SJCRH30 (cell line): ENCODE results near the gene DDAH2. TPM values are rescaled to one million over a fixed set of nuclear protein-coding genes. Genes with fewer than 3 reads are reported as not detected.

Experiments used
- DNase-seq, 2 experiments: peaks; one replicate each; pipeline ENCODE4 v3.0.0-alpha.2; 2015 to 2020
- H3K27ac ChIP-seq: fragments of 250-450 bp; sonication (Bioruptor Pico); 2 replicates; pipeline ENCODE4 v1.5.1; 2020; ENCODE audit warnings: mild to moderate bottlenecking, moderate library complexity
- H3K27me3 ChIP-seq: fragments of 250-450 bp; sonication (Bioruptor Pico); 2 replicates; pipeline ENCODE4 v1.5.1; 2020; ENCODE audit warnings: mild to moderate bottlenecking, moderate library complexity
- H3K36me3 ChIP-seq: fragments of 250-450 bp; sonication (Bioruptor Pico); 2 replicates; pipeline ENCODE4 v1.5.1; 2020; ENCODE audit warnings: mild to moderate bottlenecking, moderate library complexity
- H3K4me1 ChIP-seq: fragments of 250-450 bp; sonication (Bioruptor Pico); 2 replicates; pipeline ENCODE4 v1.5.1; 2020; ENCODE audit warnings: mild to moderate bottlenecking, moderate library complexity
- H3K4me3 ChIP-seq: fragments of 250-450 bp; sonication (Bioruptor Pico); 2 replicates; pipeline ENCODE4 v1.5.1; 2020; ENCODE audit warnings: mild to moderate bottlenecking, moderate library complexity
- H3K9me3 ChIP-seq: fragments of 250-450 bp; sonication (Bioruptor Pico); replicated peaks from 2 replicates; pipeline ENCODE4 v1.5.1; 2020; ENCODE audit warnings: mild to moderate bottlenecking, moderate library complexity
- total RNA-seq: library from RNA; depleted of rRNA; stranded (reverse); fragments of >200 nt; shearing (Covaris generic); gene quantifications from 2 replicates; pipeline ENCODE4 v1.2.3, GENCODE V29; 2014; rRNA removed

The DDAH2 gene
- total RNA-seq, 1 experiment from 2014 or later = 42.7 TPM

DNA sequence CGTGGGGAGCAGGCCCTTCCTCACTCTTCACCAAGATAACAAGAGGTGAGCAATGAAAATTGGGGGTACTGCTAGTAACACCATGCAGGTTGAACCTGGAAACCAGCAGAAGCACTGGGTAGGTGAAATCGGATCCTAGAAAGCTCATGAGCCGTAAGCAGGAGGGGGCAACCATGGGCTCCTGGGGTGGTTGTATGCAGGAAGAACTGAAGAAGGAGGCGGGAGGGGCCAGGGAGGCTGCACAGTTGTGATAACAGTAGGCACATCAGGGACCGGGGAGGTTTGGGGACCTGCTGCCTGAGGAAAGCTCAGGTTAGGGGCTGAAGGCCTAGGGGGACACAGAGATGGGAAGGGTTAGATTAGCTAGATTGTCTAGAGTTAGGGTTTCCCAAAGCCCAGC, 42.6 kb downstream of the DDAH2 start:
- H3K9me3 ChIP-seq = no peaks in the 10 kb centered on the region
- no peaks in the 10 kb centered on the region for H3K27me3 ChIP-seq
- no peak overlapping the region for H3K4me3 ChIP-seq
- peaks cover 5% of the 10 kb centered on the region for H3K36me3 ChIP-seq
- DNase-seq = no peak
- H3K27ac ChIP-seq = no peak overlapping the region
- H3K4me1 ChIP-seq = peaks cover 17% of the 10 kb centered on the region

DNA sequence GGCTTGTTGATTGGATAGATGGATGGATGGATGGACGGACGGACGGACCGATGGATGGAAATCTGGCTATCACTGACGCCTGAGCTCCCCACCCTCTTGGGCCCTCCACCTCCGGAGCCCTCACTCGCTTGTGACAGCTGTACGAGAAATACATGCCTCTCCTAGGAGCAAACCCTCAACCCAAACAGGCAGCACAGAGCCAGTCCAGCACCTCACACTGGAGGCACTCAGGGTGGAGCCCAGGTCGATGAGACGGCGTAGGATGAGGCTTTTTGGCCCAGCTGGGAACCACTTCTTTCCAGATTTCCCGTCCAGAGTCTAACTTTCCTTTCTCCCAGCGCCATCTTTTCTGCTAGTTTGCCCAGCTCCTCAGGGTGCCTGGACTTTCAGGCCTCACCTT, 45.5 kb downstream of the DDAH2 start:
- H3K4me3 ChIP-seq = no peak overlapping the region
- no peaks in the 10 kb centered on the region for H3K27me3 ChIP-seq
- no peak for DNase-seq
- H3K4me1 ChIP-seq = peaks cover 17% of the 10 kb centered on the region
- no peak overlapping the region for H3K27ac ChIP-seq
- H3K36me3 ChIP-seq = peaks cover 5% of the 10 kb centered on the region; the same call in 1 of the 2 replicates
- no peaks in the 10 kb centered on the region for H3K9me3 ChIP-seq

DNA sequence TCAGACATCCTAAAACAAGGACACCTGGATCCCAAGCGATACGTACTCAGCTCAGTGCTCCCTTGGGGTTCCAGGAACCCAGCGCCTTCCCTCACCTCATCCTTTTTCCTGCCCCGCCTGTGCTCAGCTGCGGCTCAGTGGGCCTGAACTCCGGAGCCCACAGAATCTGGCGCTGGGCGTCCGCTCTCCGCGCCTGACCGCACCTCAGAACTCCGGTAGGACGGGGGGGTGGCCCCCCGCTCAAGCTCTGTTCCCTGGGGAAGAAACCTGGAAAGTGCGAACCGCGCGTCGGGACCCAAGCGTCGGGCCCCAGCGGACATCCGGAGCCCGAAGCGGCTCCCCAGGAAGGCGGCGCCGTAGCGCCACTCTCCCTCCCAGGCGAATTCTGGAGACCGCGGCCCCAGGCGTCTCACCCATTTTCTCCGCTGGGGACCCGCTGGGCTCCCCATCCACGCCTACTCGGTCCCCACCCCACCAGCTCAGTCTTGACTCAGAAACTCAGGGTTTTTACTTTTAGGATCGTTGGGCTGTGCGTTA, 47.9 kb downstream of the DDAH2 start:
- Histone ChIP-seq H3K9me3 (no peaks in the 10 kb centered on the region), H3K27ac (no peak overlapping the region), H3K4me3 (no peak overlapping the region), H3K4me1 (peaks cover 8% of the 10 kb centered on the region; the same call in 1 of the 2 replicates), H3K36me3 (no peaks in the 10 kb centered on the region), H3K27me3 (no peaks in the 10 kb centered on the region)
- no peak for DNase-seq

DNA sequence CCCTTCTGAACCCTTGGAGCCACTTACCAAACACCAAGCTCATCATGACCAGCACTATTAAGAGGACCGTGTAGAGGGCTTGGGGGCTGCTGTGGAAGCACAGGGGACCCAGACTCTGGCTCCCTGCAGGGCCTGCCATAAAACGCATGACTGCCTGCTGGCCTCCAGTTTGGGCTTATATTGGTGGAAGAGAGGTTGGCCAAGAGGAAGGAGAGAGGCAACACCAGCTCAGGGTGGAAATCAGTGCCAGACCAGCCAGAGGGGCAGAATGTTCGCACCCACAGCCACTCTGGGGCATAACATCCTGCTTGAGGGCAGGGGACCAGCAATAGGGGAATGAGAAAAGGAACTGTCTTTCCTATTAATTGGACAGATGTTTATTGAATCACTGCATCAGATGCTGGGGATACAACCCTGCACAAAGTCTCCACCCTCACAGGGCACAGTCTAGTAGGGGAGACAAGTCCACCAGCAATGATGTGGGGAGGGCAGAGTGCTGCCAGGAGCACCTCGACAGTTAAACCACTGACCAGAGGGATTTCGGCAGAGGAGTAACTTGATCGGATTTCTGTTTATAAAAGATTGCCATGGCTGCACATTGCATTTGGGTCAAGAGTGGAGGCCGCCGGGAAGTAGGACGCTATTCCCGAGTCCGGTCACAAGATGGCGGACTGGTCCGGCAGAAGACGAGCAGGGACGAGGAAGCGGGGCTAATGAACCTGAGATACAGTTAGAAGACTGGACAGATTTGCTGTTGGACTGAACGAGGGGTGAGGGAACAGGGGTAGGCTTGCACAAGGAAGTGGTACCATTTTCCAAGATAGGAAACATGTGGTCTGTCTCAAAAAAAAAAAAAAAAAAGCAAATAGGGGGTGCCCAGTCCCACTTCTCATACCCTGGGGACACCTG, 48.6 kb downstream of the DDAH2 start, which contains the start of gene LY6G5C:
TSS of gene LY6G5C (minus strand) at position 842 of the 909 bp plus-strand sequence. CDS start at position 148, 694 bp downstream.
- Histone ChIP-seq H3K4me3 (no peak within 1 kb of the TSS), H3K27me3 (no peaks in the 10 kb centered on the region), H3K27ac (no peak within 1 kb of the TSS), H3K4me1 (peaks cover 8% of the 10 kb centered on the region; the same call in 1 of the 2 replicates), H3K9me3 (no peaks in the 10 kb centered on the region), H3K36me3 (no peaks in the 10 kb centered on the region)
- DNase-seq = peak; percentile 78 to 83

DNA sequence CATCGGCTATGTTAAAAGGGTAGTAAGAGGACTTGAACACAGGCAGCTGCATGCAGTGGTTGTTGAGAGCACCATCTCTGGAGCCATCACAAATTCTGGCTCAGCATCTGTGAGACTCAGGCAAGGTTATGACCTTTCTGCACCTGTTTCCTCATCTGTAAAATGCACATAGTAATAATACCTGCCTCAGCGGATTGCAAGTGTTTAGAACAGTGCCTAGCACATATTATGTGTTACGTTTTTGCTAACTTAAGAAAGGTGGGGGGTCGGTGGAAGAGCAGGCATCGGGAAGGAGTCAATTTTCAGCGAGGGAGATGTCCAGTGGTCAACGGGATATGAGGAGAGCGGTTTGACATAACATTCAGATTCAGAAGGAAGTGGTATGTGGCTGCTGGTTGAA, 51.1 kb downstream of the DDAH2 start:
- H3K4me1 ChIP-seq = no peaks in the 10 kb centered on the region
- H3K27ac ChIP-seq = no peak overlapping the region
- H3K27me3 ChIP-seq = no peaks in the 10 kb centered on the region
- H3K36me3 ChIP-seq = no peaks in the 10 kb centered on the region; the same call in 1 of the 2 replicates
- no peaks in the 10 kb centered on the region for H3K9me3 ChIP-seq
- no peak for DNase-seq
- no peak overlapping the region for H3K4me3 ChIP-seq

Other genes starting within 250 kb of the DDAH2 start
- not detected in 2 replicates for gene MICB, start 231.2 kb downstream of the DDAH2 start, total RNA-seq
- not detected in 2 replicates for gene MCCD1, start 200.3 kb downstream of the DDAH2 start, total RNA-seq
- 673 and 762 TPM in 2 replicates for gene DDX39B, start 187.3 kb downstream of the DDAH2 start, total RNA-seq
- 0.91 and 1.4 TPM in 2 replicates for gene ATP6V1G2, start 182.7 kb downstream of the DDAH2 start, total RNA-seq
- gene NFKBIL1, start 181.7 kb downstream of the DDAH2 start, total RNA-seq = 8.5 and 10.6 TPM in 2 replicates
- gene LTA, start 157.0 kb downstream of the DDAH2 start, total RNA-seq = not detected in 2 replicates
- not detected in 2 replicates for gene TNF, start 153.7 kb downstream of the DDAH2 start, total RNA-seq
- not detected in 2 replicates for gene LTB, start 146.9 kb downstream of the DDAH2 start, total RNA-seq
- gene LST1, start 143.0 kb downstream of the DDAH2 start, total RNA-seq = not detected in 2 replicates
- not detected in 2 replicates for gene NCR3, start 136.3 kb downstream of the DDAH2 start, total RNA-seq
- not detected in 2 replicates for gene AIF1, start 114.1 kb downstream of the DDAH2 start, total RNA-seq
- 98.7 and 109 TPM in 2 replicates for gene PRRC2A, start 108.6 kb downstream of the DDAH2 start, total RNA-seq
- 165 and 188 TPM in 2 replicates for gene BAG6, start 76.6 kb downstream of the DDAH2 start, total RNA-seq
- gene APOM, start 73.4 kb downstream of the DDAH2 start, total RNA-seq = 1.8 and 2.0 TPM in 2 replicates
- gene C6orf47, start 68.5 kb downstream of the DDAH2 start, total RNA-seq = 17.6 and 19.0 TPM in 2 replicates
- gene GPANK1, start 64.3 kb downstream of the DDAH2 start, total RNA-seq = 19.5 and 23.6 TPM in 2 replicates
- 197 and 208 TPM in 2 replicates for gene CSNK2B, start 63.2 kb downstream of the DDAH2 start, total RNA-seq
- 3.2 and 7.0 TPM in 2 replicates for gene LY6G5B, start 59.3 kb downstream of the DDAH2 start, total RNA-seq
- 0.25 and 1.6 TPM in 2 replicates for gene LY6G5C, start 48.2 kb downstream of the DDAH2 start, total RNA-seq
- 18.8 and 22.4 TPM in 2 replicates for gene ABHD16A, start 26.0 kb downstream of the DDAH2 start, total RNA-seq
- not detected in 2 replicates for gene LY6G6F, start 22.4 kb downstream of the DDAH2 start, total RNA-seq
- not detected in 2 replicates for gene LY6G6D, start 14.0 kb downstream of the DDAH2 start, total RNA-seq
- gene LY6G6C, start 7.6 kb downstream of the DDAH2 start, total RNA-seq = not detected in 2 replicates
- 0.47 TPM in 1 of 2 replicates, not detected in the other for gene MPIG6B, start 5.9 kb downstream of the DDAH2 start, total RNA-seq
- 210 and 234 TPM in 2 replicates for gene CLIC1, start 7.2 kb upstream of the DDAH2 start, total RNA-seq
- 12.9 and 13.4 TPM in 2 replicates for gene MSH5, start 10.7 kb upstream of the DDAH2 start, total RNA-seq
- gene SAPCD1, start 33.4 kb upstream of the DDAH2 start, total RNA-seq = 0.89 and 1.4 TPM in 2 replicates
- gene VWA7, start 48.0 kb upstream of the DDAH2 start, total RNA-seq = 0.28 and 0.34 TPM in 2 replicates
- 42.5 and 45.8 TPM in 2 replicates for gene VARS1, start 66.5 kb upstream of the DDAH2 start, total RNA-seq
- 90.1 and 106 TPM in 2 replicates for gene LSM2, start 77.7 kb upstream of the DDAH2 start, total RNA-seq
- 0.10 and 0.14 TPM in 2 replicates for gene HSPA1L, start 86.0 kb upstream of the DDAH2 start, total RNA-seq
- 0.56 TPM in 1 of 2 replicates, not detected in the other for gene HSPA1A, start 86.2 kb upstream of the DDAH2 start, total RNA-seq
- 106 and 118 TPM in 2 replicates for gene HSPA1B, start 98.4 kb upstream of the DDAH2 start, total RNA-seq
- 21.2 and 23.3 TPM in 2 replicates for gene NEU1, start 133.5 kb upstream of the DDAH2 start, total RNA-seq
- gene SLC44A4, start 149.7 kb upstream of the DDAH2 start, total RNA-seq = 0.12 TPM in 1 of 2 replicates, not detected in the other
- 42.1 and 48.4 TPM in 2 replicates for gene EHMT2, start 168.4 kb upstream of the DDAH2 start, total RNA-seq
- gene ZBTB12, start 172.8 kb upstream of the DDAH2 start, total RNA-seq = 4.8 and 5.4 TPM in 2 replicates
- 1.2 and 1.5 TPM in 2 replicates for gene C2, start 198.4 kb upstream of the DDAH2 start, total RNA-seq
- gene CFB, start 216.8 kb upstream of the DDAH2 start, total RNA-seq = not detected in 2 replicates
- 66.3 and 70.1 TPM in 2 replicates for gene NELFE, start 229.7 kb upstream of the DDAH2 start, total RNA-seq
- gene SKIC2, start 229.9 kb upstream of the DDAH2 start, total RNA-seq = 27.3 and 37.4 TPM in 2 replicates
- 13.8 and 17.8 TPM in 2 replicates for gene DXO, start 242.8 kb upstream of the DDAH2 start, total RNA-seq